ENCODE results near the gene IMMP1L.

GRCh38 chr11:31404614-31405013 is 104.8 kb downstream of the IMMP1L start:
- TF ChIP-seq CTCF (IDR thresholded peaks at IDR 0.05 in 4 of 5, conservative IDR thresholded peaks at IDR 0.05 in 1 of 5) (no peak), POLR2A (IDR thresholded peaks at IDR 0.05) (no peak)

Measured in gastrocnemius medialis (tissue), 4 donors.